A549 (cell line): ENCODE data around the gene PTMS. TPM values are rescaled to one million over a fixed set of nuclear protein-coding genes. Genes with fewer than 3 reads are reported as not detected.
A peak's percentile ranks its signal among the peaks of the same experiment; 100 is the strongest.

Experiments used
- ATAC-seq, 2 experiments: fragments of 200-7000 bp in 1 of 2; fragments of >200 bp in 1 of 2; cut with Nextera tagmentation in 1 of 2; cut with Tn5 transposase in 1 of 2; 3 replicates each; pipeline versions ENCODE4 v1.8.0 to v1.9.1; 2018 to 2020; ENCODE audit warnings: mild to moderate bottlenecking in 1 of 2, moderate library complexity in 1 of 2
- CTCF ChIA-PET: fragments of 300-600 bp; sonication (Branson Sonifier 250); formaldehyde crosslinking; extraction: SDS; loops from one replicate; lab custom pipeline; 2021; ENCODE audit warnings: antibody characterized with exemption, inconsistent platforms; lab: Yijun Ruan, JAX
- POLR2A ChIA-PET: fragments of 350-600 bp; formaldehyde crosslinking; extraction: SDS; loops from one replicate; lab custom pipeline; 2021; ENCODE audit warnings: antibody characterized with exemption, inconsistent platforms; lab: Yijun Ruan, JAX
- DNase-seq, 2 experiments: peaks; one replicate each; pipeline versions ENCODE4 v3.0.0 to v3.0.0-alpha.2; 2011 to 2016; ENCODE audit warnings: low read depth in 1 of 2, low spot score in 1 of 2
- FAIRE-seq: peaks from 2 replicates; lab custom pipeline; 2011; peaks lifted over from hg19 to GRCh38; lab: Jason Lieb, UNC
- H3K27ac ChIP-seq, 2 experiments: fragments of >200 bp; sonication (Bioruptor Twin); formaldehyde crosslinking; 3 replicates each; pipeline ENCODE4 v1.5.1; 2016 to 2017
- H3K4me1 ChIP-seq: fragments of >200 bp; sonication (Bioruptor Twin); formaldehyde crosslinking; 3 replicates; pipeline ENCODE4 v1.6.1; 2016
- H3K4me2 ChIP-seq: fragments of >200 bp; sonication (Bioruptor Twin); formaldehyde crosslinking; 3 replicates; pipeline ENCODE4 v1.6.1; 2016
- H3K4me3 ChIP-seq: fragments of >200 bp; sonication (Bioruptor Twin); formaldehyde crosslinking; 3 replicates; pipeline ENCODE4 v1.5.1; 2016
- H3K9me3 ChIP-seq: fragments of >200 bp; sonication (Bioruptor Twin); formaldehyde crosslinking; 3 replicates; pipeline ENCODE4 v1.6.1; 2016
- ATOH8 ChIP-seq: fragments of 250-450 bp; sonication (Bioruptor Pico); IDR thresholded peaks from 2 replicates; pipeline ENCODE4 v1.5.0; 2020; ENCODE audit warnings: low read depth, mild to moderate bottlenecking, moderate library complexity
- BCL3 ChIP-seq: fragments of >200 bp; sonication (Bioruptor Twin); formaldehyde crosslinking; IDR thresholded peaks from 3 replicates; pipeline ENCODE4 v1.6.1; 2016
- CHD2 ChIP-seq: fragments of 150-350 bp; IDR thresholded peaks from 2 replicates; pipeline ENCODE4 v1.6.1; 2014; ENCODE audit warnings: low read length; ENCODE audit not compliant: partially characterized antibody
- CHD4 ChIP-seq: fragments of 200-600 bp; sonication (generic); IDR thresholded peaks from 2 replicates; pipeline ENCODE4 v1.6.1; 2016; ENCODE audit warnings: antibody characterized with exemption, mild to moderate bottlenecking, borderline replicate concordance
- E2F6 ChIP-seq: IDR thresholded peaks from 2 replicates; pipeline ENCODE4 v1.6.1; 2012; ENCODE audit warnings: low read depth, borderline replicate concordance
- EHF ChIP-seq: fragments of 250-450 bp; sonication (Bioruptor Pico); IDR thresholded peaks from 2 replicates; pipeline ENCODE4 v1.5.0; 2020; ENCODE audit warnings: mild to moderate bottlenecking
- EP300 ChIP-seq, 2 experiments: fragments of >200 bp; sonication (Bioruptor Twin); formaldehyde crosslinking; IDR thresholded peaks; 2 replicates in 1 of 2; 3 replicates in 1 of 2; pipeline ENCODE4 v1.6.1; 2016 to 2017
- ESRRA ChIP-seq: fragments of 150-350 bp; IDR thresholded peaks from 2 replicates; pipeline ENCODE4 v1.6.1; 2014; ENCODE audit warnings: mild to moderate bottlenecking, low read length, borderline replicate concordance
- GATA3 ChIP-seq: IDR thresholded peaks from 2 replicates; pipeline ENCODE4 v1.6.1; 2012; ENCODE audit warnings: borderline replicate concordance
- HEYL ChIP-seq: fragments of 250-450 bp; sonication (Bioruptor Pico); IDR thresholded peaks from 2 replicates; pipeline ENCODE4 v1.8.0; 2021; ENCODE audit warnings: mild to moderate bottlenecking, moderate library complexity
- HMGXB4 ChIP-seq: fragments of 250-450 bp; sonication (Bioruptor Pico); IDR thresholded peaks from 2 replicates; pipeline ENCODE4 v1.5.0; 2021; ENCODE audit warnings: mild to moderate bottlenecking, moderate library complexity, borderline replicate concordance
- HOXB13 ChIP-seq: fragments of 250-450 bp; sonication (Bioruptor Pico); IDR thresholded peaks from 2 replicates; pipeline ENCODE4 v1.5.0; 2020; ENCODE audit warnings: low read depth, mild to moderate bottlenecking, moderate library complexity
- HOXB5 ChIP-seq: fragments of 250-450 bp; sonication (Bioruptor Pico); IDR thresholded peaks from 2 replicates; pipeline ENCODE4 v1.5.0; 2020; ENCODE audit warnings: mild to moderate bottlenecking, moderate library complexity
- JUN ChIP-seq, 2 experiments: fragments of >200 bp; sonication (Bioruptor Twin); formaldehyde crosslinking; IDR thresholded peaks; 2 replicates in 1 of 2; 3 replicates in 1 of 2; pipeline ENCODE4 v1.6.1; 2016 to 2017
- JUNB ChIP-seq: fragments of >200 bp; sonication (Bioruptor Twin); formaldehyde crosslinking; IDR thresholded peaks from 2 replicates; pipeline ENCODE4 v1.6.1; 2016
- KDM5A ChIP-seq: fragments of 200-600 bp; sonication (generic); IDR thresholded peaks from 2 replicates; pipeline ENCODE4 v1.6.1; 2016; ENCODE audit warnings: antibody characterized with exemption, mild to moderate bottlenecking
- MAFK ChIP-seq: fragments of 450-650 bp; IDR thresholded peaks from 2 replicates; pipeline ENCODE4 v1.6.1; 2014; ENCODE audit not compliant: partially characterized antibody
- PBX3 ChIP-seq: IDR thresholded peaks from 2 replicates; pipeline ENCODE4 v1.6.1; 2012
- RARB ChIP-seq: fragments of 250-450 bp; sonication (Bioruptor Pico); IDR thresholded peaks from 2 replicates; pipeline ENCODE4 v1.8.0; 2021; ENCODE audit warnings: mild to moderate bottlenecking, moderate library complexity
- ZC3H11A ChIP-seq: fragments of 450-650 bp; IDR thresholded peaks from 2 replicates; pipeline ENCODE4 v1.6.1; 2014; ENCODE audit warnings: antibody characterized with exemption, mild to moderate bottlenecking
- ZFP36 ChIP-seq: fragments of 450-650 bp; IDR thresholded peaks from 2 replicates; pipeline ENCODE4 v1.6.1; 2014; ENCODE audit warnings: borderline replicate concordance; ENCODE audit not compliant: partially characterized antibody
- ZSCAN20 ChIP-seq: fragments of 250-450 bp; sonication (Bioruptor Pico); IDR thresholded peaks from 2 replicates; pipeline ENCODE4 v1.8.0; 2022; ENCODE audit warnings: mild to moderate bottlenecking, moderate library complexity
- WGBS: methylation state at CpG from one replicate; pipeline ENCODE4 v1.1.6; 2017; ENCODE audit errors: missing lambda C conversion rate; 5-methylcytosine and 5-hydroxymethylcytosine counted together
- polyA plus RNA-seq, 4 experiments: library from polyadenylated mRNA; depleted of rRNA in 3 of 4; stranded (reverse); fragments of >200 nt; fragmentation: RNase III in 1 of 4; extraction: RNeasy Plus Mini Kit Qiagen cat#74134 plus additional on column Dnase treatment in 1 of 4; gene quantifications; 2 replicates in 3 of 4; 3 replicates in 1 of 4; pipeline ENCODE4 v1.2.3, GENCODE V29; 2011 to 2017

The PTMS gene
- polyA plus RNA-seq, 2 of the 4 experiments (the other 2 are of a cell fraction) = 391 to 1,195 TPM

- WGBS = 41% methylated on average over 12 of the region's 12 CpGs
- ATAC-seq (peak; percentile 25 to 43; a peak in 5 of 6 replicates), FAIRE-seq (no peak), DNase-seq (no peak)
- ChIA-PET POLR2A (interaction anchor here (1.2 kb wide), 1 partner anchor 39 kb away, joined by 3 read pairs; the partner anchor contains the start of gene MLF2), CTCF (interaction anchor here (0.5 to 3.3 kb wide), 15 partner anchors 10 to 245 kb away, joined by 3 to 17 read pairs (median 4); partner anchors contain the start of genes MLF2 and PTMS)
- H3K4me3 ChIP-seq = no peak overlapping the region
- no peak for TF ChIP-seq KDM5A
- no peak for TF ChIP-seq GATA3
- TF ChIP-seq HOXB13 (CRISPR knock-in tag) = no peak
- TF ChIP-seq MAFK = no peak
- TF ChIP-seq EP300 (IDR thresholded peaks at IDR 0.05) = no peak
- TF ChIP-seq CHD4 = no peak
- no peak for TF ChIP-seq BCL3
- TF ChIP-seq ESRRA = no peak
- TF ChIP-seq CHD2 = no peak
- TF ChIP-seq RARB (CRISPR knock-in tag) = no peak
- TF ChIP-seq JUN (IDR thresholded peaks at IDR 0.05) = no peak
- TF ChIP-seq ATOH8 (CRISPR knock-in tag) = no peak
- no peak for TF ChIP-seq EHF (CRISPR knock-in tag)
- no peak for TF ChIP-seq HEYL (CRISPR knock-in tag)
- no peak for TF ChIP-seq HOXB5 (CRISPR knock-in tag)
- no peak for TF ChIP-seq ZFP36
- H3K27ac ChIP-seq = no peak overlapping the region
- no peaks in the 10 kb centered on the region for H3K9me3 ChIP-seq
- H3K4me1 ChIP-seq = no peaks in the 10 kb centered on the region
- no peak overlapping the region for H3K4me2 ChIP-seq
Observed at GRCh38 chr12:6792522-6793201, 26.5 kb downstream of the PTMS start.

GRCh38 chr12:6795088-6795487, 28.9 kb downstream of the PTMS start:
- no peak for FAIRE-seq
- Histone ChIP-seq H3K4me3 (no peak overlapping the region), H3K4me1 (no peaks in the 10 kb centered on the region), H3K9me3 (no peaks in the 10 kb centered on the region), H3K4me2 (no peak overlapping the region), H3K27ac (no peak overlapping the region)
- CTCF ChIA-PET = interaction anchor here (0.7 to 3.2 kb wide), 6 partner anchors 9 to 42 kb away, joined by 3 to 13 read pairs (median 6); partner anchors contain the start of genes MLF2 and PTMS
- no peak for ATAC-seq
- WGBS = 66% methylated on average over 2 of the region's 2 CpGs
- no peak for DNase-seq
- TF ChIP-seq ZC3H11A (no peak), PBX3 (no peak), JUNB (no peak), MAFK (no peak), ZSCAN20 (no peak), HMGXB4 (no peak), E2F6 (no peak)
- TF ChIP-seq, all 56 proteins: peak for 0
- POLR2A ChIA-PET = no interaction called here
